PC-3 (cell line): Measurements from ENCODE around the gene EVL. TPM values are rescaled to one million over a fixed set of nuclear protein-coding genes. Genes with fewer than 3 reads are reported as not detected.

Source experiments
- ATAC-seq: fragments of 200-7000 bp; cut with Tn5 transposase; 2 replicates; pipeline ENCODE4 v1.9.1; 2020; ENCODE audit warnings: mild to moderate bottlenecking, moderate library complexity
- BruUV-seq: library from RNA; stranded (reverse); fragments of 400-500 nt; replicated peaks from 2 replicates; lab custom pipeline; 2021; lab: Mats Ljungman, UMichigan
- CTCF ChIA-PET: fragments of 300-600 bp; sonication (Branson Sonifier 250); formaldehyde crosslinking; loops from one replicate; lab custom pipeline; 2022; ENCODE audit warnings: antibody characterized with exemption; lab: Charles Lee
- POLR2A ChIA-PET: fragments of 300-600 bp; sonication (Branson Sonifier 250); formaldehyde crosslinking; loops from one replicate; lab custom pipeline; 2022; ENCODE audit warnings: antibody characterized with exemption; ENCODE audit not compliant: unreplicated experiment; lab: Charles Lee
- DNase-seq: peaks from one replicate; pipeline ENCODE4 v3.0.0-alpha.2; 2015
- H2AFZ ChIP-seq: fragments of 300-600 bp; sonication (generic); 2 replicates; pipeline ENCODE4 v1.6.0; 2016; ENCODE audit warnings: antibody characterized with exemption, low read length
- H3F3A ChIP-seq: fragments of 300-600 bp; sonication (generic); one replicate; pipeline ENCODE4 v1.6.0; 2017; ENCODE audit warnings: antibody characterized with exemption, low read length, control low read depth, mild to moderate bottlenecking; ENCODE audit not compliant: unreplicated experiment
- H3K27ac ChIP-seq: fragments of 300-600 bp; sonication (generic); 2 replicates; pipeline ENCODE4 v1.5.1; 2016; ENCODE audit warnings: mild to moderate bottlenecking, low read length
- H3K27me3 ChIP-seq: fragments of 300-600 bp; sonication (generic); 2 replicates; pipeline ENCODE4 v1.6.1; 2016; ENCODE audit warnings: low read length, mixed read lengths
- H3K36me3 ChIP-seq: fragments of 300-600 bp; sonication (generic); 2 replicates; pipeline ENCODE4 v1.6.1; 2016; ENCODE audit warnings: low read depth, mixed run types, low read length, mixed read lengths
- H3K4me1 ChIP-seq: fragments of 300-600 bp; sonication (generic); 2 replicates; pipeline ENCODE4 v1.5.1; 2016; ENCODE audit warnings: low read length; ENCODE audit not compliant: insufficient read depth
- H3K4me2 ChIP-seq: fragments of 300-600 bp; sonication (generic); 2 replicates; pipeline ENCODE4 v1.6.0; 2016; ENCODE audit warnings: low read length
- H3K4me3 ChIP-seq: fragments of 300-600 bp; sonication (generic); 2 replicates; pipeline ENCODE4 v1.5.1; 2016; ENCODE audit warnings: mild to moderate bottlenecking, low read length, mixed read lengths
- H3K79me2 ChIP-seq: fragments of 300-600 bp; sonication (generic); 2 replicates; pipeline ENCODE4 v1.6.1; 2017; ENCODE audit warnings: low read length, mixed read lengths
- H3K9ac ChIP-seq: fragments of 300-600 bp; sonication (generic); 2 replicates; pipeline ENCODE4 v1.6.0; 2016; ENCODE audit warnings: mild to moderate bottlenecking, low read length
- H3K9me2 ChIP-seq: fragments of 300-600 bp; sonication (generic); replicated peaks from 2 replicates; pipeline ENCODE4 v1.6.1; 2016; ENCODE audit warnings: mixed run types, low read length, mixed read lengths
- H3K9me3 ChIP-seq: fragments of 300-600 bp; sonication (generic); 2 replicates; pipeline ENCODE4 v1.6.1; 2016; ENCODE audit warnings: low read length, mixed read lengths
- H4K20me1 ChIP-seq: fragments of 300-600 bp; sonication (generic); 2 replicates; pipeline ENCODE4 v1.6.1; 2016; ENCODE audit warnings: low read length, mixed read lengths
- CTCF ChIP-seq: fragments of 300-600 bp; sonication (generic); conservative IDR thresholded peaks from 2 replicates; pipeline ENCODE4 v1.5.1; 2017; ENCODE audit warnings: antibody characterized with exemption, low read depth, mild to moderate bottlenecking, low read length
- EZH2 ChIP-seq: fragments of 300-600 bp; sonication (generic); IDR thresholded peaks from one replicate; pipeline ENCODE4 v1.6.1; 2017; ENCODE audit warnings: antibody characterized with exemption, mild to moderate bottlenecking, low read length; ENCODE audit not compliant: unreplicated experiment
- EZH2phosphoT487 ChIP-seq: fragments of 300-600 bp; sonication (generic); IDR thresholded peaks from 2 replicates; pipeline ENCODE4 v1.6.1; 2018; ENCODE audit warnings: mild to moderate bottlenecking, antibody characterized with exemption, low read length, borderline replicate concordance
- intact Hi-C: fragments of 100-400 bp; cut with micrococcal nuclease; formaldehyde crosslinking; loops from 2 replicates; pipeline ENCODE4 v1.9.0; 2023
- total RNA-seq: library from RNA; depleted of rRNA; stranded (reverse); fragments of >200 nt; gene quantifications from 2 replicates; pipeline ENCODE4 v1.2.3, GENCODE V29; 2014

Gene EVL
- total RNA-seq, 1 experiment from 2014 or later = 26.5 TPM

GRCh38 chr14:100129161-100129589, 64.0 kb downstream of the EVL start:
- POLR2A ChIA-PET = no interaction called here
- no peaks in the 10 kb centered on the region for H3K4me1 ChIP-seq
- no peaks in the 10 kb centered on the region for H3K9me2 ChIP-seq
- no peak overlapping the region for H3K27ac ChIP-seq
- no TSS peak for BruUV-seq
- no peaks in the 10 kb centered on the region for H3K27me3 ChIP-seq
- ATAC-seq = peak; percentile 68
- TF ChIP-seq EZH2 (no peak), CTCF (no peak), EZH2phosphoT487 (no peak)
- H2AFZ ChIP-seq = no peak overlapping the region
- no peak overlapping the region for H3K4me3 ChIP-seq
- H3F3A ChIP-seq = no peaks in the 10 kb centered on the region
- H4K20me1 ChIP-seq = no peaks in the 10 kb centered on the region
- peak; percentile 36 for DNase-seq
- intact Hi-C loops = no loop called here
- no peaks in the 10 kb centered on the region for H3K36me3 ChIP-seq
- H3K9me3 ChIP-seq = no peaks in the 10 kb centered on the region
- no peaks in the 10 kb centered on the region for H3K79me2 ChIP-seq
- no peak overlapping the region for H3K9ac ChIP-seq
- CTCF ChIA-PET = no interaction called here
- no peak overlapping the region for H3K4me2 ChIP-seq

GRCh38 chr14:100130521-100130920, 65.3 kb downstream of the EVL start:
- POLR2A ChIA-PET = no interaction called here
- no peaks in the 10 kb centered on the region for H3K9me2 ChIP-seq
- no peaks in the 10 kb centered on the region for H3F3A ChIP-seq

More at GRCh38 chr14:100130521-100130920, 65.3 kb downstream of the EVL start:
- H3K4me1 ChIP-seq = no peaks in the 10 kb centered on the region
- no peak overlapping the region for H3K27ac ChIP-seq
- BruUV-seq = no TSS peak
- DNase-seq (no peak), ATAC-seq (no peak)
- no peak overlapping the region for H2AFZ ChIP-seq
- no peaks in the 10 kb centered on the region for H3K79me2 ChIP-seq
- no peaks in the 10 kb centered on the region for H3K27me3 ChIP-seq
- H3K4me3 ChIP-seq = no peak overlapping the region
- no peak overlapping the region for H3K4me2 ChIP-seq
- intact Hi-C loops = no loop called here
- no peak overlapping the region for H3K9ac ChIP-seq
- H3K36me3 ChIP-seq = no peaks in the 10 kb centered on the region
- no peaks in the 10 kb centered on the region for H3K9me3 ChIP-seq
- TF ChIP-seq EZH2 = no peak
- no peak for TF ChIP-seq CTCF
- TF ChIP-seq EZH2phosphoT487 = no peak
- no peaks in the 10 kb centered on the region for H4K20me1 ChIP-seq
- CTCF ChIA-PET = no interaction called here
